Upper lobe of left lung (tissue), 4 donors: ENCODE measurements around the gene SEC14L6.

Experiments
- CTCF ChIP-seq, 6 experiments: fragments of 450-650 bp in 4 of 6; fragments of 200-600 bp in 2 of 6; sonication (generic) in 2 of 6; IDR thresholded peaks; one replicate each; pipeline ENCODE4 v1.5.1; 2016 to 2019; ENCODE audit warnings: antibody characterized with exemption in 6 of 6
- EP300 ChIP-seq, 4 donors: sonication (generic); formaldehyde crosslinking; IDR thresholded peaks; one replicate each; pipeline ENCODE4 v1.5.1; 2017; ENCODE audit warnings: antibody characterized with exemption in 4 of 4, control low read depth in 2 of 4

DNA sequence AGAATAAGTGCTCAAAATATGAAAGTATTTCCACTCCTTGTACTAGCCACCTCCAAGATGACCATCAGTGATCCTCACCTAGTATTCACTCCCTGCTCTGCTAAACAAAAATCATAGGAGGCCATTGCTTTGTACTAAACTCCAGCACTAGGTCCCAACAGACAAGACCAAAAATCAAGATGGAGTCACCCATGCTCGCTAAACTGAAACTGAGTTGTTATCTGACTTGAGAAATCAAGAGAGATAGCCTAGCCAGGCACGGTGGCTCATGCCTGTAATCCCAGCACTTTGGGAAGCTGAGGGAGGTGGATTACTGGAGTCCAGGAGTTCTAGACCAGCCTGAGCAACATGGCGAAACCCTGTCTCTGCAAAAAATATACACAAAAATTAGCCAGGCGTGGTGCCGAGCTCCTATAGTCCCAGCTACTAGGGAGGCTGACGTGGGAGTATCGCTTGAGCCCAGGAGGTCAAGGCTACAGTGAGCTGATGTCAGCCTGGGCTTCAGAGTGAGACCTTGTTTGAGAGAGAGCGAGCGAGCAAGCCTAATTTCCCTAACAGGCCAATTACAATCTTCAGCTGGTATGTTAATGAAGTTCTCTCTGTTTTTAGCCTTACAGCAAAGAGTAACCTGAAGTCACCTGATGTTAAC is 9.3 kb downstream of the SEC14L6 start:
- TF ChIP-seq EP300 (IDR thresholded peaks at IDR 0.05) (no peak), CTCF (IDR thresholded peaks at IDR 0.05) (no peak)
